ENCODE data around the gene SETD3. TPM values are rescaled to one million over a fixed set of nuclear protein-coding genes. Genes with fewer than 3 reads are reported as not detected.

Gene SETD3
- polyA plus RNA-seq, 2 donors, result 15.4 to 25.2 TPM

- Histone ChIP-seq H3K4me3 (ENCODE audit: low read depth in 1 of 2, low read length in 2 of 2) (no peak overlapping the region), H3K27ac (ENCODE audit: low read depth in 2 of 2, low read length in 1 of 2) (no peak overlapping the region), H3K9me3 (ENCODE audit: control insufficient read depth in 2 of 2, insufficient read depth in 1 of 2, low read depth in 1 of 2, low read length in 1 of 2) (peaks cover 0 to 2% of the 10 kb centered on the region in 2 donors), H3K36me3 (ENCODE audit: control insufficient read depth in 2 of 2, insufficient read depth in 2 of 2, low read length in 1 of 2) (peaks cover 5 to 26% of the 10 kb centered on the region in 2 donors), H3K27me3 (ENCODE audit: control insufficient read depth in 1 of 2, insufficient read depth in 2 of 2, low read length in 2 of 2) (no peaks in the 10 kb centered on the region), H3K4me1 (ENCODE audit: control insufficient read depth in 2 of 2, insufficient read depth in 2 of 2, low read length in 1 of 2) (no peaks in the 10 kb centered on the region)
- 69 to 79% methylated on average over 10 of the region's 10 CpGs for WGBS, 2 donors
Measured at GRCh38 chr14:99395909-99396530, 84.6 kb downstream of the SETD3 start.

- no peaks in the 10 kb centered on the region for H3K4me1 ChIP-seq (ENCODE audit: control insufficient read depth in 2 of 2, insufficient read depth in 2 of 2, low read length in 1 of 2)
- peaks cover 0 to 2% of the 10 kb centered on the region in 2 donors for H3K9me3 ChIP-seq (ENCODE audit: control insufficient read depth in 2 of 2, insufficient read depth in 1 of 2, low read depth in 1 of 2, low read length in 1 of 2)
- H3K27ac ChIP-seq (ENCODE audit: low read depth in 2 of 2, low read length in 1 of 2), result no peak overlapping the region
- H3K4me3 ChIP-seq (ENCODE audit: low read depth in 1 of 2, low read length in 2 of 2), result no peak overlapping the region
- WGBS, 2 donors, result 89 to 94% methylated on average over 9 of the region's 9 CpGs
- H3K27me3 ChIP-seq (ENCODE audit: control insufficient read depth in 1 of 2, insufficient read depth in 2 of 2, low read length in 2 of 2), result no peaks in the 10 kb centered on the region
- H3K36me3 ChIP-seq (ENCODE audit: control insufficient read depth in 2 of 2, insufficient read depth in 2 of 2, low read length in 1 of 2), result peaks cover 5 to 22% of the 10 kb centered on the region in 2 donors
Measured at GRCh38 chr14:99394602-99395156, 86.0 kb downstream of the SETD3 start.

GRCh38 chr14:99393059-99393655 lies 87.5 kb downstream of the SETD3 start:
- H3K9me3 ChIP-seq (ENCODE audit: control insufficient read depth in 2 of 2, insufficient read depth in 1 of 2, low read depth in 1 of 2, low read length in 1 of 2), result peaks cover 0 to 2% of the 10 kb centered on the region in 2 donors
- no peaks in the 10 kb centered on the region for H3K4me1 ChIP-seq (ENCODE audit: control insufficient read depth in 2 of 2, insufficient read depth in 2 of 2, low read length in 1 of 2)
- no peak overlapping the region for H3K27ac ChIP-seq (ENCODE audit: low read depth in 2 of 2, low read length in 1 of 2)
- peaks cover 0 to 13% of the 10 kb centered on the region in 2 donors for H3K36me3 ChIP-seq (ENCODE audit: control insufficient read depth in 2 of 2, insufficient read depth in 2 of 2, low read length in 1 of 2)
- H3K4me3 ChIP-seq (ENCODE audit: low read depth in 1 of 2, low read length in 2 of 2), result no peak overlapping the region
- H3K27me3 ChIP-seq (ENCODE audit: control insufficient read depth in 1 of 2, insufficient read depth in 2 of 2, low read length in 2 of 2), result no peaks in the 10 kb centered on the region
- 74 to 75% methylated on average over 12 of the region's 12 CpGs for WGBS, 2 donors

DNA sequence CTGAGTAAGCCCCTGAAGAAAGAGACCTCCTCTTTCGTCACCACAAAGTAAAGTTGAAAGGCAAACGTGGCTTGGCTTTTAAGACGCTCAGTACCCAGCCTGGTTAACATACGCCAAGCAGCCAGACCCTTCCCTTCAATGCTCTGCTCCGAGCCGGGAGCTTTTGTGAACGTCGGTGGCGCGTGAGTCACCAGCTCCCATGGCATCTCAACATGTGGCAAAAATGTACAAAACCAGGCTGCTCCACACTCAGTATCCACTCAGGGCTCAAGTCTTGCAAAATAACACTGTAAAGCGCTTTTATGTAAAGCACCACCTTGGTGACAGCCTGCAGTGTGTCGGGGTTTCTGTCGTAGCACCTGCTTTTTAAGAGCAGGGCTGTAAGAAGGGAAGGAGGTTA lies 89.0 kb downstream of the SETD3 start:
- Histone ChIP-seq H3K36me3 (ENCODE audit: control insufficient read depth in 2 of 2, insufficient read depth in 2 of 2, low read length in 1 of 2) (peaks cover 0 to 9% of the 10 kb centered on the region in 2 donors), H3K9me3 (ENCODE audit: control insufficient read depth in 2 of 2, insufficient read depth in 1 of 2, low read depth in 1 of 2, low read length in 1 of 2) (peaks cover 0 to 2% of the 10 kb centered on the region in 2 donors), H3K4me1 (ENCODE audit: control insufficient read depth in 2 of 2, insufficient read depth in 2 of 2, low read length in 1 of 2) (no peaks in the 10 kb centered on the region), H3K4me3 (ENCODE audit: low read depth in 1 of 2, low read length in 2 of 2) (no peak overlapping the region), H3K27me3 (ENCODE audit: control insufficient read depth in 1 of 2, insufficient read depth in 2 of 2, low read length in 2 of 2) (no peaks in the 10 kb centered on the region), H3K27ac (ENCODE audit: low read depth in 2 of 2, low read length in 1 of 2) (no peak overlapping the region)
- 69 to 71% methylated on average over 13 of the region's 13 CpGs for WGBS, 2 donors

- Histone ChIP-seq H3K27me3 (ENCODE audit: control insufficient read depth in 1 of 2, insufficient read depth in 2 of 2, low read length in 2 of 2) (no peaks in the 10 kb centered on the region), H3K36me3 (ENCODE audit: control insufficient read depth in 2 of 2, insufficient read depth in 2 of 2, low read length in 1 of 2) (peaks cover 0 to 4% of the 10 kb centered on the region in 2 donors), H3K4me1 (ENCODE audit: control insufficient read depth in 2 of 2, insufficient read depth in 2 of 2, low read length in 1 of 2) (no peaks in the 10 kb centered on the region), H3K4me3 (ENCODE audit: low read depth in 1 of 2, low read length in 2 of 2) (no peak overlapping the region), H3K27ac (ENCODE audit: low read depth in 2 of 2, low read length in 1 of 2) (no peak overlapping the region), H3K9me3 (ENCODE audit: control insufficient read depth in 2 of 2, insufficient read depth in 1 of 2, low read depth in 1 of 2, low read length in 1 of 2) (no peaks in the 10 kb centered on the region)
- 18 to 20% methylated on average over 24 of the region's 24 CpGs for WGBS, 2 donors
Measured at GRCh38 chr14:99389174-99389826, 91.4 kb downstream of the SETD3 start.

GRCh38 chr14:99388286-99388685 lies 92.4 kb downstream of the SETD3 start:
- H3K4me3 ChIP-seq (ENCODE audit: low read depth in 1 of 2, low read length in 2 of 2), result no peak overlapping the region
- 88 to 91% methylated on average over 12 of the region's 12 CpGs for WGBS, 2 donors
- H3K4me1 ChIP-seq (ENCODE audit: control insufficient read depth in 2 of 2, insufficient read depth in 2 of 2, low read length in 1 of 2), result no peaks in the 10 kb centered on the region
- no peak overlapping the region for H3K27ac ChIP-seq (ENCODE audit: low read depth in 2 of 2, low read length in 1 of 2)
- H3K36me3 ChIP-seq (ENCODE audit: control insufficient read depth in 2 of 2, insufficient read depth in 2 of 2, low read length in 1 of 2), result no peaks in the 10 kb centered on the region
- peaks cover 0 to 4% of the 10 kb centered on the region in 2 donors for H3K9me3 ChIP-seq (ENCODE audit: control insufficient read depth in 2 of 2, insufficient read depth in 1 of 2, low read depth in 1 of 2, low read length in 1 of 2)
- no peaks in the 10 kb centered on the region for H3K27me3 ChIP-seq (ENCODE audit: control insufficient read depth in 1 of 2, insufficient read depth in 2 of 2, low read length in 2 of 2)

GRCh38 chr14:99387880-99388279 lies 92.8 kb downstream of the SETD3 start:
- 53 to 54% methylated on average over 5 of the region's 5 CpGs for WGBS, 2 donors
- Histone ChIP-seq H3K36me3 (ENCODE audit: control insufficient read depth in 2 of 2, insufficient read depth in 2 of 2, low read length in 1 of 2) (no peaks in the 10 kb centered on the region), H3K9me3 (ENCODE audit: control insufficient read depth in 2 of 2, insufficient read depth in 1 of 2, low read depth in 1 of 2, low read length in 1 of 2) (peaks cover 0 to 4% of the 10 kb centered on the region in 2 donors), H3K4me1 (ENCODE audit: control insufficient read depth in 2 of 2, insufficient read depth in 2 of 2, low read length in 1 of 2) (no peaks in the 10 kb centered on the region), H3K4me3 (ENCODE audit: low read depth in 1 of 2, low read length in 2 of 2) (no peak overlapping the region), H3K27ac (ENCODE audit: low read depth in 2 of 2, low read length in 1 of 2) (no peak overlapping the region), H3K27me3 (ENCODE audit: control insufficient read depth in 1 of 2, insufficient read depth in 2 of 2, low read length in 2 of 2) (no peaks in the 10 kb centered on the region)

GRCh38 chr14:99384450-99385417 lies 95.9 kb downstream of the SETD3 start:
- peaks cover 0 to 2% of the 10 kb centered on the region in 2 donors for H3K27me3 ChIP-seq (ENCODE audit: control insufficient read depth in 1 of 2, insufficient read depth in 2 of 2, low read length in 2 of 2)
- WGBS, 2 donors, result 70% methylated on average over 20 of the region's 20 CpGs
- no peak overlapping the region for H3K27ac ChIP-seq (ENCODE audit: low read depth in 2 of 2, low read length in 1 of 2)
- H3K9me3 ChIP-seq (ENCODE audit: control insufficient read depth in 2 of 2, insufficient read depth in 1 of 2, low read depth in 1 of 2, low read length in 1 of 2), result peaks cover 0 to 4% of the 10 kb centered on the region in 2 donors
- no peak overlapping the region for H3K4me3 ChIP-seq (ENCODE audit: low read depth in 1 of 2, low read length in 2 of 2)
- H3K4me1 ChIP-seq (ENCODE audit: control insufficient read depth in 2 of 2, insufficient read depth in 2 of 2, low read length in 1 of 2), result peaks cover 0 to 2% of the 10 kb centered on the region in 2 donors
- H3K36me3 ChIP-seq (ENCODE audit: control insufficient read depth in 2 of 2, insufficient read depth in 2 of 2, low read length in 1 of 2), result no peaks in the 10 kb centered on the region
